Stimulated activated CD8-positive, alpha-beta memory T cell treated with anti-CD3 and anti-CD28 coated beads, Interleukin-12 subunit alpha, Interleukin-12 subunit beta, amount 100 ng/mL, for 4 hours (primary cell): ENCODE results near the gene RAD51D.
"Not testable (repeated sequence)": the region's sequence is repeated elsewhere in the genome, so short reads cannot be mapped to it uniquely, and the experiment has no call there.

Experiments
- DNase-seq: peaks from one replicate; pipeline ENCODE4 v3.0.0-alpha.2; 2020; ENCODE audit warnings: low read depth

The RAD51D gene

GRCh38 chr17:35065880-35066279 is 53.8 kb downstream of the RAD51D start:
- DNase-seq, result no peak

GRCh38 chr17:35064516-35065215 is 55.0 kb downstream of the RAD51D start:
- DNase-seq, result no peak

GRCh38 chr17:35063514-35064223 is 56.0 kb downstream of the RAD51D start, which contains the start of gene RFFL:
Gene RFFL (minus strand): TSS chr17:35063707. CDS start chr17:35026553, 37,154 bp downstream.
- peak; percentile 66 for DNase-seq

- no peak for DNase-seq
Measured at GRCh38 chr17:35062308-35062707, 57.4 kb downstream of the RAD51D start.

GRCh38 chr17:35057332-35057915 is 62.2 kb downstream of the RAD51D start:
- DNase-seq, result no peak

- no peak for DNase-seq
Measured at GRCh38 chr17:35056013-35056412, 63.6 kb downstream of the RAD51D start.

GRCh38 chr17:35053204-35053603 is 66.5 kb downstream of the RAD51D start:
- DNase-seq, result no peak

GRCh38 chr17:35052780-35053179 is 66.9 kb downstream of the RAD51D start:
- no peak for DNase-seq

GRCh38 chr17:35052241-35052610 is 67.4 kb downstream of the RAD51D start:
- no peak for DNase-seq

- no peak for DNase-seq
Measured at GRCh38 chr17:35051579-35052240, 68.0 kb downstream of the RAD51D start.

- DNase-seq, result no peak
Measured at GRCh38 chr17:35051183-35051578, 68.5 kb downstream of the RAD51D start.

GRCh38 chr17:35050170-35050569 is 69.5 kb downstream of the RAD51D start:
- no peak for DNase-seq

- DNase-seq, result no peak
Measured at GRCh38 chr17:35048685-35049379, 70.8 kb downstream of the RAD51D start.

GRCh38 chr17:35046740-35047283 is 72.8 kb downstream of the RAD51D start:
- DNase-seq, result no peak

GRCh38 chr17:35046245-35046644 is 73.4 kb downstream of the RAD51D start:
- DNase-seq, result no peak

GRCh38 chr17:35045458-35045979 is 74.1 kb downstream of the RAD51D start:
- DNase-seq, result not testable (repeated sequence)

GRCh38 chr17:35044181-35044580 is 75.5 kb downstream of the RAD51D start:
- no peak for DNase-seq
